Measurements from ENCODE around the gene PDGFD. TPM values are rescaled to one million over a fixed set of nuclear protein-coding genes. Genes with fewer than 3 reads are reported as not detected.

PDGFD gene
- polyA plus RNA-seq, 1 donor (not counting 4 experiments of a cell fraction or from before 2014, with no cell fraction given), result 0.28 TPM

GRCh38 chr11:104090767-104091166, 73.2 kb downstream of the PDGFD start:
- H3K9ac ChIP-seq (ENCODE audit: control insufficient read depth, extremely low read depth, insufficient read depth, low read length), result no peak overlapping the region

GRCh38 chr11:104089481-104089880, 74.5 kb downstream of the PDGFD start:
- Histone ChIP-seq H3K4me1 (ENCODE audit: control insufficient read depth, extremely low read depth, insufficient read depth, low read length) (no peaks in the 10 kb centered on the region), H4K20me1 (ENCODE audit: control insufficient read depth, extremely low read depth, insufficient read depth, low read length) (no peaks in the 10 kb centered on the region), H3K79me2 (ENCODE audit: control insufficient read depth, insufficient read depth, low read length) (no peaks in the 10 kb centered on the region), H3K36me3 (ENCODE audit: control insufficient read depth in 2 of 2, extremely low read depth in 1 of 2, insufficient read depth in 2 of 2, low read length in 2 of 2) (no peaks in the 10 kb centered on the region), H3K27me3 (ENCODE audit: control insufficient read depth, extremely low read depth, insufficient read depth, low read length) (no peaks in the 10 kb centered on the region), H3K9me1 (ENCODE audit: control insufficient read depth, extremely low read depth, insufficient read depth, low read length) (no peaks in the 10 kb centered on the region), H3K4me3 (ENCODE audit: control insufficient read depth in 2 of 3, extremely low read depth in 1 of 3, insufficient read depth in 2 of 3, low read depth in 1 of 3, low read length in 3 of 3) (no peak overlapping the region), H3K9ac (ENCODE audit: control insufficient read depth, extremely low read depth, insufficient read depth, low read length) (no peak overlapping the region), H2AFZ (ENCODE audit: control insufficient read depth, low read length) (no peak overlapping the region), H3K9me3 (ENCODE audit: control insufficient read depth, low read depth, low read length) (no peaks in the 10 kb centered on the region), H3K27ac (ENCODE audit: control insufficient read depth, insufficient read depth, low read length) (no peak overlapping the region), H3K4me2 (ENCODE audit: control insufficient read depth, extremely low read depth, insufficient read depth, low read depth, low read length) (no peak overlapping the region)
- TF ChIP-seq, protein P1, sequence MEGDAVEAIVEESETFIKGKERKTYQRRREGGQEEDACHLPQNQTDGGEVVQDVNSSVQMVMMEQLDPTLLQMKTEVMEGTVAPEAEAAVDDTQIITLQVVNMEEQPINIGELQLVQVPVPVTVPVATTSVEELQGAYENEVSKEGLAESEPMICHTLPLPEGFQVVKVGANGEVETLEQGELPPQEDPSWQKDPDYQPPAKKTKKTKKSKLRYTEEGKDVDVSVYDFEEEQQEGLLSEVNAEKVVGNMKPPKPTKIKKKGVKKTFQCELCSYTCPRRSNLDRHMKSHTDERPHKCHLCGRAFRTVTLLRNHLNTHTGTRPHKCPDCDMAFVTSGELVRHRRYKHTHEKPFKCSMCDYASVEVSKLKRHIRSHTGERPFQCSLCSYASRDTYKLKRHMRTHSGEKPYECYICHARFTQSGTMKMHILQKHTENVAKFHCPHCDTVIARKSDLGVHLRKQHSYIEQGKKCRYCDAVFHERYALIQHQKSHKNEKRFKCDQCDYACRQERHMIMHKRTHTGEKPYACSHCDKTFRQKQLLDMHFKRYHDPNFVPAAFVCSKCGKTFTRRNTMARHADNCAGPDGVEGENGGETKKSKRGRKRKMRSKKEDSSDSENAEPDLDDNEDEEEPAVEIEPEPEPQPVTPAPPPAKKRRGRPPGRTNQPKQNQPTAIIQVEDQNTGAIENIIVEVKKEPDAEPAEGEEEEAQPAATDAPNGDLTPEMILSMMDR (optimal IDR thresholded peaks at IDR 0.05 in 1 of 3, IDR thresholded peaks at IDR 0.05 in 1 of 3, conservative IDR thresholded peaks at IDR 0.05 in 1 of 3; ENCODE audit: extremely low read depth in 1 of 3, insufficient read depth in 2 of 3, low read length in 3 of 3), result no peak
- TF ChIP-seq EZH2 (IDR thresholded peaks at IDR 0.05; ENCODE audit: low read length), result no peak
- dilution Hi-C loops (cut with MboI; ENCODE audit: extremely low pct_ligation_motif_present, low sequenced_read_pairs), result no loop called here
- no peak for DNase-seq (ENCODE audit: low read depth, low spot score)
- no peak for FAIRE-seq

More at GRCh38 chr11:104090767-104091166, 73.2 kb downstream of the PDGFD start:
- H3K9me3 ChIP-seq (ENCODE audit: control insufficient read depth, low read depth, low read length), result no peaks in the 10 kb centered on the region
- TF ChIP-seq, protein P1 (optimal IDR thresholded peaks at IDR 0.05 in 1 of 3, IDR thresholded peaks at IDR 0.05 in 1 of 3, conservative IDR thresholded peaks at IDR 0.05 in 1 of 3; ENCODE audit: extremely low read depth in 1 of 3, insufficient read depth in 2 of 3, low read length in 3 of 3), result no peak
- TF ChIP-seq EZH2 (IDR thresholded peaks at IDR 0.05; ENCODE audit: low read length), result no peak
- H2AFZ ChIP-seq (ENCODE audit: control insufficient read depth, low read length), result no peak overlapping the region
- no peaks in the 10 kb centered on the region for H3K79me2 ChIP-seq (ENCODE audit: control insufficient read depth, insufficient read depth, low read length)
- H3K27ac ChIP-seq (ENCODE audit: control insufficient read depth, insufficient read depth, low read length), result no peak overlapping the region
- H3K27me3 ChIP-seq (ENCODE audit: control insufficient read depth, extremely low read depth, insufficient read depth, low read length), result no peaks in the 10 kb centered on the region
- H4K20me1 ChIP-seq (ENCODE audit: control insufficient read depth, extremely low read depth, insufficient read depth, low read length), result no peaks in the 10 kb centered on the region
- H3K4me2 ChIP-seq (ENCODE audit: control insufficient read depth, extremely low read depth, insufficient read depth, low read depth, low read length), result no peak overlapping the region
- FAIRE-seq (no peak), DNase-seq (ENCODE audit: low read depth, low spot score) (no peak)
- no peaks in the 10 kb centered on the region for H3K9me1 ChIP-seq (ENCODE audit: control insufficient read depth, extremely low read depth, insufficient read depth, low read length)
- no peak overlapping the region for H3K4me3 ChIP-seq (ENCODE audit: control insufficient read depth in 2 of 3, extremely low read depth in 1 of 3, insufficient read depth in 2 of 3, low read depth in 1 of 3, low read length in 3 of 3)
- dilution Hi-C loops (cut with MboI; ENCODE audit: extremely low pct_ligation_motif_present, low sequenced_read_pairs), result no loop called here
- H3K36me3 ChIP-seq (ENCODE audit: control insufficient read depth in 2 of 2, extremely low read depth in 1 of 2, insufficient read depth in 2 of 2, low read length in 2 of 2), result no peaks in the 10 kb centered on the region
- H3K4me1 ChIP-seq (ENCODE audit: control insufficient read depth, extremely low read depth, insufficient read depth, low read length), result no peaks in the 10 kb centered on the region
